ENCODE measurements around the gene GMPPB. TPM values are rescaled to one million over a fixed set of nuclear protein-coding genes. Genes with fewer than 3 reads are reported as not detected.
"Not testable (repeated sequence)": the region's sequence is repeated elsewhere in the genome, so short reads cannot be mapped to it uniquely, and the experiment has no call there.

Gene GMPPB
- total RNA-seq, 1 experiment from 2014 or later: 26.8 TPM

DNA sequence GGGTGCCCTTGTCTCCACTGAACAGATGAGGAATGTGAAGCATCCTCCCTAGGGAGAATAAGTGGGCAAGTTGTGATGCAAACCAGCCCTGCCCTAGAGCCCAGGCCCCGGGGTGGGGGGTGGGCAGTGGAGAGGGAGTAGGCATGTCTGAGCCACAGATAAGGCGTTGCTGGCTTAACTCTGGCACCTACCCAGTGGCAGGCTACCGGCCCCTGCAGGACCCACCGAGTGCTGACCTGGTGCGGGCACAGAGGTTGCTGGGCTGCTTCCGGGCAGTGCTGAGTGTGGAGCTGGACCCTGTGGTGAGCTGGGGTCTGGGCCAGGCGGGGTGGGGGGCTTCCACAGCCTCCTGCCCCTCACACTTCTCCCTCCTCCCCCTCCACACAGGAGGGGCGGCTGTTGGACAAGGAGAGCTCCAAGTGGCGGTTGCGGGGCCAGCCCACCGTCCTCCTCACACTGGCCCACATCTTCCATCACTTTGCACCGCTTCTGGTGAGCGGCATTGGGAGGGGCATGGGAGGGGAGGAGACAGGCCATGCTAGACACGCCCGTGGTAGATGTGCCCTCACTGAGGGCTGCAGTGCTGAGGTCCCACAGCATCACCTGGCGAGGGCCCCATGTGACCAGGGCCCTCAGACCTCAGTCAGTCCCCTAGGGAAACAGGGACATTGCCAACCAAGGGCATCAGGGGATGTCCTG lies 24.3 kb downstream of the GMPPB start:
- in situ Hi-C loops (cut with HindIII; ENCODE audit: low sequenced_read_pairs): no loop called here
- DNase-seq (ENCODE audit: low spot score): no peak

DNA sequence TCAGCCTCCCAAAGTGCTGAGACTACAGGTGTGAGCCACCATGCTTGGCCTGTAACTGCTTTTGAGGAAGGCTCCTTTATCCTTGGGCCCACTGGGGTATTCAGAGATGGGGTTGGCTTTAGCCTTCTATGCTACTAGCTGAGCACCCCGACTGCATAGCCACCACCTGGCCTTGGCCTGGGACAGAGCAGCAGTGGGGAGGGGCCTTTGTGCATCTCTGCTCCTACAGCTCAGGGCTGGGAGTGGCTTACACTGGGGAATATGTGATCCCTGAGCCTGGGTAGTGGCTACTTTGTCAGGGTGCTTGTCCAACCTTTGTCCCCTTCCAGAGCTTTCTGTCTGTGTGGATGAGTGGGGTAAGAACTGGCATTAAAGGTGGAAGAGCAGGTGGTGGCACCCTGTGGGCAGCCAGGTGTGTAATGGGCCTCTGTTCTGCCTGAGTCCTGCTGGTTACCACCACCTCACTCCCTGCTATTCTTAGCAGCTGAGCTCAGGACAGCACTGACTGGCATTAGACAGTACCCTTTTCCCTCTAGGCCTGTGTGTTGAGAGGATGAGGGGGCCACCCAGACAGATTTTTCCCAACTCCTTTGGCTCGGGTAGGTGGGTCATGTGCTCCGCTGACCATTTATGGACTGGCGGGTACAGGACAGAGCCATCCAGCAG lies 28.3 kb downstream of the GMPPB start:
- peak; percentile 40 for DNase-seq (ENCODE audit: low spot score)
- in situ Hi-C loops (cut with HindIII; ENCODE audit: low sequenced_read_pairs): not testable (repeated sequence)

DNA sequence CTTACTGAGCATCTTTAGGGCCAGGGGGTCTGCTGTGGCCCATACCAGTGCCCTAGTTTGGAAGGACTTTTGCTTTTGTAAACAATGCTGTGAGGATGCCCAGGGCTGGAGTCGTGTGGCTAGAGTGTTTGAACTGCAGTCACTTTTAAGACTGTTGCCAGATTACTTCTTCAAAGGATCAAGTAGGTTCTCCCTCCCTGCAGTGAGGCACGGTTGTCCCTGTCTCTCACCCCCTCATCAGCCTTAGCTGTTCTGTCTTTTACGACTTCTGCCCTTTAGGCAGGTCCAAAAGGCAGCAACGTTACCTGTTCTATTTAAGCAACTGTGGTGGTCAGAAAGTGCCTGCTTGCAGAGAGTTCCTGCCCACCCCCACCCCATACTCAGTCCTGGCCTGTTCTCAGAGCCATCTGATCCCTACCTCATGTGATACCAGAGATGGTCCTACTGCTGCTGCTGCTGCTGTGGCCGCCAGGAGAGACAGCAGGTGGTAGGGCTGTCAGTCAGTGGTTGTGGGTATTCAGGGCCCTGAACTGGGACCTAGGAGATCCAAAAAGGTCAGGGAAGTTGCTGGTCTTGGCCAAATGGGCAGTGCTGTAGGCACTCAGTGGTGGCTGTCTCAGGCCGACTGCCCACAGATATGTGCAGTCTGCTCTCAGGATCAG lies 29.2 kb downstream of the GMPPB start:
- in situ Hi-C loops (cut with HindIII; ENCODE audit: low sequenced_read_pairs); DNase-seq (ENCODE audit: low spot score): not testable (repeated sequence)

DNA sequence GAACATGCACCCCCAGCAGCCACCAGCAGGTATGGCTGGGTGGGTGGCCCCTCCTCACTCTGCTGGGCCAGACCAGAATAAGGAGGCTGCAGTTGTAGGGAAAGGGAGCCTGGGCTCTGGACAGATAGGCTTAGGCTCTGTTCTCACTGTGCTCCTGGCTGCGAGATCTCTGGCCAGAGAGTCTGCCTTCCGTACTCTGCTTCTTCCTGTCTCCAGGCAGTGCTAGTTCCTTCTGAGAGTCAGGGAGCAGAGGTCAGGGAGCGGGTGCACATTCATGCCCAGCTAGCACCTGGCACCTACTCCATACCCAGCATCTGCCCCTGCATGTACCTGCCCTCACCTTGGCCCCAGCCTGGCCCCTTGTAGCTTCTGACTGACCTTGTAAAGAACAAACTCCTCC lies 32.3 kb downstream of the GMPPB start:
- DNase-seq (ENCODE audit: low spot score); in situ Hi-C loops (cut with HindIII; ENCODE audit: low sequenced_read_pairs): not testable (repeated sequence)

DNA sequence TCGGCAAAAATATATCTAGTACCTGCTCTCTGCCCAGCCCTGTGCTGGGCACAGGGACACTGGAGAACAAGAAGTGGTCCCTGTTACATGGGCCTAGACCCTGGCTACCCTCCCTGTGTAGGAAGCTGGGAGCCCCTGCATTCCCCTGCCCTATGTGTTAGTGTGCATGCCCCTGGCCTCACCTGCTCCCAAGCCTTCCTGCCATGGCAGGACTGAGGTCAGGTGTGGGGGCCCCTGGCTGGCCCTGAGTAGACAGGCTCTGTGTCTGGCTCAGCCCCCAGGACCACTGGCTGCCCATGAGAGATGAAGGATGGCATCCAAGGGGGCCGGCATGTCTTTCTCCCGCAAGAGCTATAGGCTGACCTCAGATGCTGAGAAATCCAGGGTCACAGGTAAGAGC lies 32.9 kb downstream of the GMPPB start:
- in situ Hi-C loops (cut with HindIII; ENCODE audit: low sequenced_read_pairs); DNase-seq (ENCODE audit: low spot score): not testable (repeated sequence)

DNA sequence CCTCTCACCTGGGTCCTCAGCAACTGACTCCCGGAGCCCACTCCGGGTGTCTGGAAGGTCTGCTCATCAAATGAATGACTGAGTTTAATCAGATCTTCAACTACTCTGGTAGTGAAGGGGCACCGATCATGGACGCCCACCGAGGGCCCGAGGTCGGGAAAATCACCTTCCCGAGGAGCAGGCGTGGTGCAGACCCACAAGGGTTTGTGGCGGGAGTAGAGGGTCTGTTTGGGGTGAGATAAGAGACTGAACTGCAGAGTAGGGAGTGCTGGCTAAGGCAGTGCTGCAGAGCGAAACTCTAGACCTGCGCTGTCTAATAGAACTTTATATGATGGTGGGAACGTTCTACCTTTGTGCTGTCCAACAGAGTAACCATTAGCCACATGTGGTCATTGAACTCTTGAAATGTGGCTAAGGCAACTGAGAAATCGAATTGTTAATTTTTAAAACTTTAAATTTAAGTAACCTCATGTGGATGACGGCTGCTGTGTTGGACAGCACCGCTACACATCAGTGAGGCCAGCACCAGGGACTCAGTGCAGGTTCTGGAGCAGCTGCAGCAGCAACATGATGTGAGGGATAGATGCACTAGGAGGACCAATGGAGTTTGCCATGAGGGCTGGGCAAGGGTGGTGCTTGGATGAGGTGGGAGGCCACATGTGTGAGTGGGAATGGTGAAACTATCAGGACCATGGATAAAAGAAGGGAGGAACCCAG lies 33.7 kb downstream of the GMPPB start:
- DNase-seq (ENCODE audit: low spot score); in situ Hi-C loops (cut with HindIII; ENCODE audit: low sequenced_read_pairs): not testable (repeated sequence)

DNA sequence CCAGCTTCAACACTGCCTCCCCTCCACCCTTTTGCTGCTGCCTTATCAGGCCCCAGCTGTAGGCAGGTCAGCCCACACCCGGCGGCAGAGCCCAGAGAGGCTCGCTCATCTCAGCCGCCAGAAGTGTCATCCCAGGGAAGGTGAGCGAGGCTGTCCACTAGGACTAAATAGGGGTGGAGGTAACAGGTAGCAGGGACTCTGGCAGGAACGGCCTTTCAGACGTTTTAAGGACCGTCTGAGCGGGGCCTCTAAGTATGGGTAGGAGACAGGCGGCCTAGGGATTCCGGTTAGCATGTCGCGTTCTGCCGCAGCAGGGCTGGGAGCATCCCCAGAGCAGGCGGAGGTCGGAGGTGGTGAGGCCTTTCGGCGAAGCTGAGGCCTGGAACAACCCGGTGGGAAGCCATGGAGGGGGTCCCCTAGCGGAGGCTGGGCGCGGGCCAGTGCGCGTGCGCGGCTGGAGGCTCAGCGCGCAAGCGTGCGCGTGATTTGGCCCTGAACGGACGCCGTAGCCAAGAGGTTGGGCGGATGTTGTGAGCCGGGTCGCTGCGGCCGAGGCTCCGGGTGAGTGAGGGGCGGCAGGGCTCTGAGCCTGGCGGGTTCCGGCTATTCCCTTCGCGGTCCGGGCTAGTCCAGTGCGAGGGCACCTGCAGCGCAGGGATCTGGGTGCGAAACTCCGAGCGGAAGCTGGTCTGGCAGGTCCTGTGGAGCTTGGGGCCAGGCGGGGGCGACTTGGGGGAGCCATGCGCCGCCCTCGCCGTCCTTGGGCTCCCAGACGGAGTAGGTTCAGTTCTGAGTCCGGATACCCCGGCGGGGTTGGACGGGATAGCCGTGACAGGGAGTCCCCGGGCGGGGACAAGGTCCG lies 34.5 kb downstream of the GMPPB start, which contains the start of the genes MST1 and RNF123:
Gene MST1 (minus strand): TSS at position 429 of the 862 bp plus-strand sequence. CDS start 783 bp downstream, outside the sequence.
Gene RNF123 (plus strand): TSS at position 512 of the 862 bp plus-strand sequence. CDS start 1,609 bp downstream, outside the sequence.
- DNase-seq (ENCODE audit: low spot score): peak; percentile 79
- in situ Hi-C loops (cut with HindIII; ENCODE audit: low sequenced_read_pairs): no loop called here

DNA sequence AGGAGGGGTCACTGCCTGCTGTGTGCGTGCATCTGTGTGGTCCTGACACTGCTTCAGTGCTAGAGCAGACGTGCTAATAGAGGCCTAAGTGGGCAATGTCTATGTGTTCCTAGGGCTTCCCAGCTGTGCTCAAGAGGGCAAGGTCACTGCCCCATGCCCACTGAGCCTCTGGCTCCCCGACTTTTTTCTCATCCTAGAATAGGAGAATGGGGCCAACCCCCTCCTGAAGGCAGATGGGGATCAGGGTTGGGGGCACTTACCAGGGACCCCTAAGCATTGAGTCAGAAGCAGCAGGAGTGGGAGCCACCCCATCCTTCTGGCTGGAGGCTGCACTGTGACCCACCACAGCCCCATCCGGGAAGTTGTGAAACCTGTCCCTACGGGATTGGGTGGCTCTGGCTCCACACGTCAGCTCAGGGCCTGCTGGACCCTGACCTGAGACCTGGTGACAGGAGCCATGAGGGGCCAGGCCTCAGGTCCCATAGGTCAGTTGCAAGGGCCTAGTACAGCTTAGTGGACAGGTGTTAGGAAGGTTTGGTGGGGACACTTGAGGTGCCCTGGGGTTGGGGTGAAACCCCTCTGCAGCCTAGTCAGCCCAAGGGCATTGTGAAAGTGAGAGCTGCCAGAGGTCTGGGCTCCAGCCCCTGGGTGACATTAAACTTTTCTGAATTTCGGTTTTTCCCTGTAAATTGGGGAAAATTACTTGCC lies 35.3 kb downstream of the GMPPB start:
- DNase-seq (ENCODE audit: low spot score); in situ Hi-C loops (cut with HindIII; ENCODE audit: low sequenced_read_pairs): not testable (repeated sequence)

DNA sequence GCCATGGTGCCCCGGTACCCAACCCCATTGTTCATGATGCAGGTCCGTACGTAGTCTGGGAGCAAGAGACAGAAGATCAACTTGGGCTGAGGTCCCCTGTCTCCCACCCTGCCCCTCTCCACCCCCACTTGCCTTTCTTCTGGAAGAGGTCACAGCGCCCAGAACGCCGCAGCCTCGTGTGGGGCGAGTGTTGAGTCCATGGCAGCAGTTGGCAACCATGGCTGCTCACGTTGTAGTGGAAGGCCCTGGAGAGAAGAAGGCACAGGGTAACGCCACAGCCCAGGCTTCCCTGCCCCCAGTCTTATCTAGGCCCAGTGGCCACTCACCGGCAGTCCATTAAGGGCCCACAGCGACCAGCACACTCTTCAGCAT lies 36.3 kb downstream of the GMPPB start:
- in situ Hi-C loops (cut with HindIII; ENCODE audit: low sequenced_read_pairs); DNase-seq (ENCODE audit: low spot score): not testable (repeated sequence)

DNA sequence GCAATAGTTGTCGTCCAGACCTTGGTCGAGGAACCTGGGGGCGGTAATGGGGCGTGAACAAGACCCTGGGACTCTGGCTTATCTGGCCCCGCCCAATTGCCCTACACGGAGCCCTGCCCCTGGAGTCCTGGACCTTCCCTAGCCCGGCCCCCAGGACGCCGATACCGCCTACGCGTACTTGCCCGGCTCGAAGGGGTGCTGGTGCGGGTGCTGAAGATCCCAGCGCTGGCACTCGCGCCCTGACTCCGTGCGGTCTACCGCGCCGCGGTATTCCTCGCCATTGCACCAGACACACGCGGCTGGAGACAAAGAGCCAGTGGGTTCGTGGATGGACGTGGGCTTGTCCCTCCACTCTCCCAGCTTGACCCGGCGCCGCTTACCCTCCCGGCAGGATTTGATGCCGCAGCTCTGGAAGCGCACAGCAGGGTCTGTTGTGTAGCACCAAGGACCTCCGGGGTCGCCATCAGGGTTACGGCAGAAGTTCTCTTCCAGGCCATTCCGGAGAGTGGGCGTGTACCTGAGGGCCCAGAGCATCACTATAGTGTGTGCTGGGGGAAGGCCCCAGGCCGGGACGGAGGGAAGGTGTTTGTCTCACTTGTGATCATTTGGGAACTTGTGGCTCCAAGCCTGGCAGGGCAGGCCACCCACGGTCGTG lies 36.9 kb downstream of the GMPPB start:
- in situ Hi-C loops (cut with HindIII; ENCODE audit: low sequenced_read_pairs); DNase-seq (ENCODE audit: low spot score): not testable (repeated sequence)

DNA sequence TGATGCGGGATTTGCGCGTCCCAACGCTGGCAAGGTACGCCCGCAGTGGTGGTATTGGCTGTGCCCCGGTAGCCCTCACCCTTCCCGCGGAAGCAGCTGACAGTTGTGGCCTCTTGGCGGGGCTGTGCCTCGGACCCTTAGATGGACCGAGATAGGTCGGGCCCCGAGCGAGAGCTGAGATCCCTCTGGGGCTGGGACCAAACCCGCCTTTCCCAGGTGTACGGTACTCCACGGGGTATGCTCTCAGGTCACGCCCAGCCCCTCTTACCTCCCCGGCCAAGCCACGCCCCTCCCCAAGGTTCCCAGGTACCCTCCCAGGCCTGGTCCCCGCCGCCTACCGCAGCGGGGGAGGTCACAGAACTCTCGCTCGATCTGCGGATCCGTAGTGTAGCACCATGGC lies 37.4 kb downstream of the GMPPB start:
- not testable (repeated sequence) for DNase-seq (ENCODE audit: low spot score)

DNA sequence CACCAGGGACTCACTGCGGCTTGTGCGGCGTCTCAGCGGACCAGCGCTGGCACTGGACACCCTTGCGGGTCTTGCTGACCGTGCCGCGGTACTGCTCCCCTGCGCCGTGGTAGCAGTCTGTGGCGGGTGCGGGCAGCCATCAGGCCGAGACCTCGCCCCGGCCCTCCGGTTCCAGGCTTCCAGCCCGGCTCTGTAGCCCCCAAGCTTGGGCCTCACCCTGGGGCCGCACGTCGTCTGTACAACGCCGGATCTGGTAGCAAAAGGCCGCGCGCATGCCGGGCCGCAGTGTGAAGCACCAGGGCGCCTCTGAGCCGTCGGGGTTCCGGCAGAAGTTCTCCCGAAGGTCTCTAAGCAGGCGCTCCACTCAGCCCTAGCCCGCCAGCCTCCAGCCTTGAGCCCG lies 37.9 kb downstream of the GMPPB start:
- in situ Hi-C loops (cut with HindIII; ENCODE audit: low sequenced_read_pairs); DNase-seq (ENCODE audit: low spot score): not testable (repeated sequence)

More for the DNA sequence above, 37.4 kb downstream of the GMPPB start:
- in situ Hi-C loops (cut with HindIII; ENCODE audit: low sequenced_read_pairs): not testable (repeated sequence)

DNA sequence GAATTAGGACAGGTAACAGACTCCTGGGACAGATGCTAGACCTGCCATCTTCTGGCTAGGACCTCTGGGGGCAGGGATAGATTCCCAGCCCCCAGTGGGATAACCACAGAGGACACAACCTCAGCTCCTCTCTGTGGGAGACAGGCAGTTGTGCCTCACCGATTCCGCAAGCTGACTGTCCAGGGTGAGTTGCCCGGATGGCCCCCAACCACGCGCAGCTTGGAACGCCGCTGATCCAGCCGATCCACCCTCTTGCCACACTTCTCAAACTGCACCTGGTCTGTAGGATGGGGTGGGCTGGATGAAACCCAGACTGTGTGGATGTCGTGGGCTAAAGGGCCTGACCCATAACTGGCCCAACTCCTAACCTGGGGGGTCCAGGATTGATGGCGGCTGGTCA lies 38.6 kb downstream of the GMPPB start:
- in situ Hi-C loops (cut with HindIII; ENCODE audit: low sequenced_read_pairs); DNase-seq (ENCODE audit: low spot score): not testable (repeated sequence)

DNA sequence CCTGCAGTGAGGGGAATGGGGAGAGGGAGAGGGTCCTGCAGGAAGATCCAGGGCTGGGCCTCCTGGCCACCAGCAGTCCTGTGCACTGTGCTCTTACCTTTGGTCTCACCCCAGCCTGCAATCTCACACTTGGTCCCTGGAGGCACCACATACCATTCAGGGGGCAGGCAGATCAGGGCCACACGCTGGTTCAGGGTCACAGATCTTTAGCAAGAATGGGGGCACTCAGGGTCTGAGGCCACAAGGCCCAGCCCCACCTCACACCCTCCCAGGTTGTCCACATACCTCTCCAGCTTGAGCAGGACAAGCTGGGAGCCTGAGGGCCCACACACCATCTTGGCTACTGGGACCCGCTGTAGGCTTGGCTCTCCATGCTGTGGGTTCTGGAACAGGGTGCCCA lies 39.3 kb downstream of the GMPPB start:
- in situ Hi-C loops (cut with HindIII; ENCODE audit: low sequenced_read_pairs): not testable (repeated sequence)

DNA sequence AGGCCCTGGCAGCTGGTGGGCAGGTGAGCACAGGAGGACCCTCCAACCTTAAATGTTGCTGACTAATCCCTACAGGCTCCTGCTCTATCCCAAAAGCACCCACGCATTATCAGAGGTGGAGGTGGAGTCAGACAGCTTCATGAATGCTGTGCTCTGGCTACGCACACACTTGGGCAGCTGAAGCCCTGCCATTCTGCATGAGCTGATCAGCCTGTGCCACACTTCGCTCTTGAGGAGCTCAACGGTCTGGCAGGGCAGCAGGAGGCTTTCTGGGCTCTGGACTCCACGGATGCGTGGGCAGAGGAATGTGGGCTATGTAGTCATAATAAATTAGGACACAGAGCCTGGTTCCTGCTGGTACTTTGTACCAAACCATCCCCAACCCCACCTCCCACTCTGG lies 40.6 kb downstream of the GMPPB start:
- in situ Hi-C loops (cut with HindIII; ENCODE audit: low sequenced_read_pairs): no loop called here
- DNase-seq (ENCODE audit: low spot score): no peak

More for the DNA sequence above, 39.3 kb downstream of the GMPPB start:
- not testable (repeated sequence) for DNase-seq (ENCODE audit: low spot score)

DNA sequence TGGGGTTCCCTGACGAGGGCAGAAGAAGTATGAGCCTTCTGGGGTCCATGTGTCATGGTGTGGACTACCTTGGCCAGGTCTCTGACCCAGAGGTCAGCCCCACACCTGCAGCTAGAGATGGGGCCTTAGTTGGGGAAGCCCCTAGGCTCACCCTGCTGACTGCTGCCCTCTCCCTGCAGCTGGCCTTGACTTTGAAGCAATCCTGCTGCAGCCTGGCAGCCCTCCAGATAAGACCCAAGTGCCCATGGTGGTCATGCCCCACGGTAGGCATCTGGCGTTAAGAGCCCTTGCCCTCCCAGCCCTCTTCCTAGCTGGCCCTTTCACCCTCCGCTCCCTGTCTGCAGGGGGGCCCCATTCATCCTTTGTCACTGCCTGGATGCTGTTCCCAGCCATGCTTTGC lies 42.2 kb downstream of the GMPPB start:
- no peak for DNase-seq (ENCODE audit: low spot score)
- in situ Hi-C loops (cut with HindIII; ENCODE audit: low sequenced_read_pairs): no loop called here

DNA sequence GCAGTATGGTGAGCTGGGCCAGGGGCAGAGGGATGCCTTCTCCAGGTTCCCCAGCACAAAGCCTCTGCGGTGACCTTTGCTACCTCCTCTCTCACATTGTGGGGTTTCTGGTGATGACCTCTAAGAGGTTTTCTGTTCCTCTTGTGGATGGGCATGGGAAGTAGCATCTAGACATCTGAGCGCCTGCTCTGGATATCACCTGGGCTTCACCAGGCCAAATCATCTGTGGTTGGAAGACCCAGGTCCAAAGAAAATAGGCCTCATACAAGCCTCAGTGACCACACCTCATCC lies 42.6 kb downstream of the GMPPB start:
- no peak for DNase-seq (ENCODE audit: low spot score)
- in situ Hi-C loops (cut with HindIII; ENCODE audit: low sequenced_read_pairs): no loop called here

Data from G401 (cell line).